DOHH2 (cell line): ENCODE results near the gene RCN1.

Experiments used
- CTCF ChIP-seq: fragments of 200-600 bp; sonication (generic); IDR thresholded peaks from one replicate; pipeline ENCODE4 v1.5.1; 2014; ENCODE audit warnings: antibody characterized with exemption, mild to moderate bottlenecking, low read depth, low read length; ENCODE audit not compliant: poor library complexity, severe bottlenecking
- EZH2phosphoT487 ChIP-seq: fragments of 200-600 bp; sonication (generic); IDR thresholded peaks from 2 replicates; pipeline ENCODE4 v1.6.1; 2017; ENCODE audit warnings: borderline replicate concordance, mild to moderate bottlenecking, antibody characterized with exemption, low read length, moderate library complexity, mixed read lengths

GRCh38 chr11:32110795-32111194 is 19.9 kb downstream of the RCN1 start:
- TF ChIP-seq CTCF (no peak), EZH2phosphoT487 (no peak)
